GM18861 (cell line): ENCODE results near the gene EIF2B4.
"Not testable (repeated sequence)": the region's sequence is repeated elsewhere in the genome, so short reads cannot be mapped to it uniquely, and the experiment has no call there.

ENCODE experiments used
- ATAC-seq: cut with Tn5 transposase; IDR thresholded peaks from one replicate; pipeline ENCODE4 v1.9.1; 2021; ENCODE audit not compliant: unreplicated experiment

EIF2B4 gene

DNA sequence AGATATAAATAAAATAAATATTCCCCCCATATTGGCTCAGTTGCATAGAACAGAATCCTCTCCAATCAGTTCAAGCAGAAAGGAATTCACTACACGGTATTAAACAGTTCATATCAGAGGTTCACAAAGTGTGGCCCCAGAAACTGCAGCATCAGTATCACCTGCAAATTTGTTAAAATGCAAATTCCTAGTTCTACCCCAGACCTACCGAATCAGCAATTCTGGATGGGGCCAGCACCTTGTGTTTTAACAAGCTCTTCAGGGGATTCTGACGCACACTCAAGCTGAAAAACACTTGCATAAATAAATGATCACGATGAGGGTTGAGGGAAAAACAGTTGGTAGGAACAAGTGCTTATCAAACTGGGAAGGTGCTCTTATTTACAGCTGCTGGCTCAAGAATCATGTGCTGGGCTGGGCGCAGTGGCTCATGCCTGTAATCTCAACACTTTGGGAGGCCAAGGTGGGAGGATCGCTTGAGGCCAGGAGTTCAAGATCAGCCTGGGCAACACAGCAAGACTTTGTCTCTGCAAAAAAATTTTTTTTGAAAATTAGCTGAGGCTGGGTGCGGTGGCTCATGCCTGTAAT is 19.9 kb downstream of the EIF2B4 start:
- no peak for ATAC-seq

DNA sequence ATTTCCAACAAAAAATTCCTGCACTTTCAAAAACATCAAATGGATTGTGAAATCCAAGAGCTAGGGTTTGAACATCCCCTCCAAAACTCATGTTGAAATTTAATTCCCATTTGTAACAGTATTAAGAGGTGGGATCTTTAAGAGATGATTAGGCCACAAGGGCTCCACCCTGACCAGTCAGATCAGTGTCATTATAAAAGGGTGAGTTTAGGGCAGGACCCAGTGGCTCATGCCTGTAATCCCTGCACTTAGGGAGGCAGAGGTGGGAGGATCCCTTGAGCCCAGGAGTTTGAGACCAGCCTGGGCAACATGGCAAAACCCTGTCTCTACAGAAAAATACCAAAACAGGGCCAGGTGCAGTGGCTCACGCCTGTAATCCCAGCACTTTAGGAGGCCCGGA is 22.5 kb downstream of the EIF2B4 start:
- no peak for ATAC-seq

DNA sequence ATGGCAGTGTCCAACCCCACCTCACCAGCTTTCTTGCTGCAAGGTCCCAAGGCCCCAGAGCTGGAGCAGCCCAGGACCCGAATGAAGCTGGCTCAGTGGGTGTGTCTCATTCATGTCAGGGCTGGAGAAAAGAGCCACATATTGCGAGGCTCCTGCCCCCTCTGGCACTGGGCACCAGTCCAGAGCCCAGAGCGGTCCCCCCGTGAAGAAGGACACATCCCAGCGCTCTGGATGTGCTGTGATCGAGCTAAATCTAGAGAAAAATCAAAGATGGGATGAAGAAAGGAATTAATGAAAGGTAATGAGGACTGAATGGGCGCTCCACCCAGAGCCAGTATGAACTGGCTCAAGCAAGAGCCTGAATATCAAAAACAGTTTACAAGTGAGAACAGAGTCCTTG is 34.0 kb downstream of the EIF2B4 start:
- no peak for ATAC-seq

DNA sequence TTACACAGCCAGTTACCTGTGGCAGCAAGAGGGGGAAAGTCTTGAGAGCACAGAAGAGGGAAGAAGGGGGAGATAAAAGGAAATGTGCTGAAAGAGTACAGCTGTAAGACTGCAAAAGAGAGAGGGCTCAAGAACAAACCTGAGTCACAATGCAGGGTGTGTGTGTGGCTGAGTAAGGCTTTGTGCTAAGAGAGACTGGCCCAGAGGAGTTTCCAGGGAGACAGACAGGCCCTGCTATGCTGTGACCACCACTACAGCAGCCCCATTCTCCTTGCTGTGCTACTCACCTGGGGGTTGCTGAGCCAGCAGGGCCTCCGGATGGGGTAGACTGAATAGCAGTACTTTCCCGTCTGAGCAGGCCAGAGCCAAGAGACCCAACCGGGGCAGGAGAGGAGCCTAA is 34.8 kb downstream of the EIF2B4 start:
- ATAC-seq = no peak

DNA sequence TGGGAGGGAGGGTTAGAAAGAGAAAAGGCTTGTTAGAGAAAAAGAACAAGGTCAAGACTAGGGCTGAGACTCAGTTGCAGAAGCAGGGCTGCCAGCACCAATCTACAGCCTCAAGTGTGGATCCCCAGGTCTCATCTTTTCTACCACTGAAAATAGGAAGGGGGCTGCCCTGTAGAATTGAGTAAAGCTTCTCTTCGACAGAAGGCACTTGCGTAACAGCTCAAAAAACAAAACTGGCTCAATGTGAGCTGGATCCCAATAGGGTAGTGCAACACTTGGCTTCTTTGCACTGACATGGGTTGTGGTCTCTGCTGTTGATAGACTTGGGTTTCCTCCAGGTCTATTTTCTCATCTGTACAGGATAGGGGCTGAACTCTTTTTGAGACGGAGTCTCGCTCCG is 45.4 kb downstream of the EIF2B4 start:
- no peak for ATAC-seq

DNA sequence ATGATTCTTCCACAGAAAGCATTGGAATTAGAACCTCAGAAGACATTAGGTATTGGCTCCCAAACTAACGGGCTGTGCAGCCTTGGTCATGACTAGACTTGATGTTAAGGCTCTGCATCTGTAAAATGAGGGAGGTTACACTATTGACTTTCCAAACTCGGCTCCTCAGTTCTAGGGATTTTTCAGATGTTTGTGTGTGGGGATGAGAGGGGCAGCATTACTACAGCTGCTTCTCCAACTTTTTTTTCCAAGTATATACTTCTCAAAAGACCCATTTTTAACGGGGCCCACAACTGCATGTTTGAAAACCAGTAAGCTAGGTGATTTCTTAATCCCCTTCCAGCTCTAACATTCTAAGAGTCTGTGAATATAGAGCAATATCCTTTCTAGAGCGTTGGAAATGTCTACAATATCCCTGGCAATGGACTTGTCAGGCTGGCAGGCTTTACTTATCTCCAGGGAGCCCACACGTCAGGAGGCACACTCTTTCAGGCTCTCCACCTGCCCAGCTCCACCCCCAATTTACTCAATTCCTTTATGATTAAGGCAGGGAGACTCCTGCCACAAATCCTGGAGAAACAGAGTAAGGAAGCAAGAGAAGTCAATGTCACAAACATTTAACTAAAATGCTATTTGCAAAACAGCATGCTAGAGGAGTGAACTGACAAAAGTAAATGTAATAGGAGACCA is 46.4 kb downstream of the EIF2B4 start:
- no peak for ATAC-seq

DNA sequence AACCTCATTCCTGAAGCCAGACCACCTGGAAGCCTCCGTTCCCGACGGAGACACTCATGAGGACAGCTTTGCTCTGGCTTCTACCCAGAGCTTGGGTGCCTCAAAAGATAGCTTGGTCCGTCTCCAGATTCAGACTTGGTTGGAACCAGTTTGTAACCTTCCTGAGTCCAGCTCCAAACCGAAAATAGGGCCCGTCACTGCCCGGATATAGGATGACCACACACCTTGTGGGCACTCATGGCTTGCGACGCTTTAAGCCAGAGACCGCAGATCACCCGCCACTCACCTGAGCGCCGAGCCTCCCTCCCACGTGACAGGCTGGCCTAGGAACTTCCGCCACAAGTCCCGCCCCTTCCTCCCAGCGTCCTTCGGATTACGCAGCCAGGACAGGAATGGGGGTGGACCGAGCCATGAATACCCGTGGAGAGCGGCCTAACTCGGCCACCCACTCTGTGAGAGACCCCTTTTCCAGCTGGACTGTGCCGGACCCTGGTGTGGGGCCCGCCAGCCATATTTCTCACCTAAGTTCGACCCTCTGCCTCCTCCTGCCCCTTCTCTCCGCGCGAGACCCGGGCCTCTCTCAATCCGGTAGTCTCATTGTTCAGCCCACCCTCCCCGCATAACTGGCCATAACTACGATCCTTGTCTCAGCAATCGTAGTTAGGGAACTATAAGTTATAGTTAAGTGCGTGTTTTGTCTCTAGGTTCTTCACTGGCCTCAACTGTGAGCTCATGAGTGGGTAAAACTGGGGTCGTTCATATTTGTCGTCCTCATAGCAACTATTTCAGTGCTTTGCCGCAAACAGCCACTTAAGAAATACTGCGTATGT is 47.2 kb downstream of the EIF2B4 start, which contains the start of gene MPV17:
TSS of gene MPV17 (minus strand) at position 332 of the 830 bp plus-strand sequence. CDS start 580 bp downstream, outside the sequence.
- peak; percentile 70 for ATAC-seq

DNA sequence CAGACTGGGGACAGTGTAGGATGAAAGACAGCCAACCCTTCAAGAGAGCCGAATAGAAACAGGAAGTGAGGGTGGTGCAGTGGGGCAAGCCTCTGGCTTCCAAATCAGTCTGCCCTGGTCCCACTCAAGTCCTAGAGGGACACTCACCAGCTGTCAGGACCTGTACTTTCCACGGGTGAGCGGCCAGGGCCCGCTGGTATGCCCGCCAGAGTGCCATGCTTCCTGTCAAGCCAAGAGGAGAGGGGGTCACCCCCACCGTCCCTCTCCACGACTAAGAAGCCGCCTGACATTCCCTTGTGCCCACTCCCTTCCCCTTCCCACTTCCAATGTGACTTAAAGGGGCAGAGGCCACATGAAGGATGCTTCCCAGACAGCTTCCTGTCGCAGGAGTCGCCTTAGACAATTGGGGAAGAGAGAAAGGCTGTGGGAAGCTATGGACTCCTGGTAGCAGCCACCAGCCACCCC is 47.8 kb downstream of the EIF2B4 start:
- no peak for ATAC-seq

DNA sequence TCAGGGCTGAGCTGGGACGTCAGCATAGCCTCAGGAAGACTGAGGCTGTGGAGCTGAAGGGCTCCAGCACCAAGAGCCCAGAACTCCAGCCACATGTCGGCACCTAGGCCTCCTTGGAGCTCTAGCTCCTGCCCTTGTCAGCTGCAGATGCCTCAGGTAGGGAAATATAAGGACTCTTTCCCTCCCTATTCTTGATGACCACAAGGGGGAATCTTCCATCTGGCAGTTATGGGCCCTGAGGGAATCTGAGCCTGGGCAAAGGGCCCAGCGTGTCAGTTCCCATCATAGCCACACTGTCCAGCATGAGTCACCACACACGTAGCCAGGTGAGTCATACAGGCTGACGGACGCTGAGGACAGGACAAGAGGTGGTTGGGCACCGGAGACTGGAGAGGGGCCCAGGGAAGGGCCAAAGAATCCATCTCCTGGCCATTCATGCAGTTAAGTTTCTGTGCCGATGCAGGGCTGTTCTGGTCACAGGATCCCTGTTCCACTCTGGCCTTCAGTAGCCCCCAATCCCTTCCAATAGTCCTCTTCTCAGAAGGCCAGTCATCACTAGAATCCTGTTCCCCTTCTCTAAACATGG is 49.1 kb downstream of the EIF2B4 start:
- no peak for ATAC-seq

DNA sequence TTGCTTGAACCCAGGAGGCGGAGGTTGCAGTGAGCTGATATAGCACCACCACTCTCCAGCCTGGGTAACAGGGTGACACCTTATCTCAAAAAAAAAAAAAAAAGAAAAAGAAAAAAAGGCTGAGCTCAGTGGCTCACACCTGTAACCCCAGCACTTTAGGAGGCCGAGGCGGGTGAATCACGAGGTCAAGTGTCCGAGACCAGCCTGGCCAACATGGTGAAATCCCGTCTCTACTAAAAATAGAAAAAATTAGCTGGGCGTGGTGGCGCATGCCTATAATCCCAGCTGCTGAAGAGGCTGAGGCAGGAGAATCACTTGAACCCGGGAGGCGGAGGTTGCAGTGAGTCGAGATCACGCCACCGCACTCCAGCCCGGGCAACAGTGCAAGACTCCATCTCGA is 50.3 kb downstream of the EIF2B4 start:
- not testable (repeated sequence) for ATAC-seq

DNA sequence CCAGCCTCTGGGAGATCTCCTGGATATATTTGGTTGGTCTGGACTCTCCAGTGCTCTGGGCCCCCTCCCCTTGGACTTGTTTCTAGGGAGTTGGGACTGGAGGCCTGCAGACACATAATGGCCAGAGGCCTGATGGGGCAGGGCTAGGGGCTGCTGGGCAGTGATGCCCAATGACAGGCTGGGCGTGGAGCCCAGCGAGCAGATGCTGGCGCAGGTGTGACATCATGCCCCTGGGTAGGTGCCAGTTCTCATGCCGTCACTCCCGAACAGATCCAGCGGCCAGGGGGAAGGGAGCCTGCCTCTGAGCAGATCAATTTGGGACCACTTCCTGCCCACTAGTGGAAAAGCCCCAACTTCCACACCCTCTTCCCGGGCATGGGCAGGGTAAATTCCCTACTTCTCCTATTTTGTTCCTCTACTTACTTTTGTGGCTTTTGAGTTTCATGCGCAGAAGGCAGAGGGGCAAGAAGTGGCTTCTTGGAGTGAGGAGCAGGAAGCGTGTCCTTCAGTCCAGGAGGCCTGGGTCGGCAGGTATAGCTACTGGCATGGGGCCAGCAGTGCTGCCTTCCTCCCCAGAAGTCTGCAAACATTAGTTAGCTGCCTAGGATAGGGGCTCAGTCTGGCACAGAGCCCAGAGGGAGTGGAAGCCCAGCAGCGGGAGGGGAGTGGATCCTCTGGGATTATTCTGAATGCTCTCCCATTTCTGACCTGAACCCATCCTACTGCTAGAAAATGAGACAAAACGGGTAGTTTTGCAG is 53.3 kb downstream of the EIF2B4 start:
- ATAC-seq = no peak

DNA sequence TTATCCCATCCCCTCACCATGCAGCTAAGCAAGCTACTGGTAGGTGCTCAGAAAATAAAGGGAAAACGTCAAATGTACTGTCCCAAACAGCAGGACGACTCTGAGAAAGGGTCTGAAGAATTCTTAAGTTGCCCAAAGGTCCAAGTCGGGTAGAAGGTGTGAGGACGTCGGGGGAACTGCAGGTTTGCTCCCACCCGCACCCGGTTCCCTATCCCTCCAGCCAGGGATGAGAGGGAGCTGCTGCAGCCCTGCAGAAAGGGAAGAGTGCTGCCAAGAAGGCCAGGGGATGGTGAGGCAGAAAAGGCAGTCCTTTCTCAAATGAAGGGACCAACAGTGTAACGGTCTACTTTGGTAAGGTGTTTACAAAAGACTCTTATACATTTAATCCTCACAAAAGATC is 55.0 kb downstream of the EIF2B4 start:
- no peak for ATAC-seq

DNA sequence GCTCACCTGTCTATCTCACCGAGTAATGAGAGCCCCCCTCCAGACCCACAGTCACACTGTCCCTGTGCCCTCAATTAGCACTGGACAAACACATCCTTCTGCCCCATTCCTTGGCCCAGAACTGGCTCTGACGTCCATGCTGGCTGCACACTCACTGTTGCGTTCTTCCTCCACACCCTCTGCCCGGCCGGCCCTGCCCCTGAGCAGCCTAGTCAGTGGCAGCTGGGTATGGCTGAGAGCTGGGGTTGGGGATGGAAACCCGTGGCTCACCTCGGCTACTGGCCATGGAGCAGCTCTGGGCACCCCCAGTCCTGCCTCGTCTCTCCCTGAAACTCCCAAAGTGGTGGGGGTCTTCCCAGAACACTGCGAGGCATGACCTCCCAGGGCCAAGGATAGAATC is 55.4 kb downstream of the EIF2B4 start:
- ATAC-seq = no peak
